Natural killer cell (primary cell): ENCODE results near the gene LAD1. TPM values are rescaled to one million over a fixed set of nuclear protein-coding genes. Genes with fewer than 3 reads are reported as not detected.

Experiments
- ATAC-seq, 3 donors: fragments of 150-1000 bp in 2 of 3; fragments of 200-7000 bp in 1 of 3; cut with Tn5 transposase; 1 replicate in 1 of 3; 2 replicates in 2 of 3; pipeline ENCODE4 v1.10.0; 2021; ENCODE audit warnings: mild to moderate bottlenecking in 2 of 3, moderate library complexity in 2 of 3
- DNase-seq, 2 donors: peaks; one replicate each; pipeline versions ENCODE4 v3.0.0 to v3.0.0-alpha.2; 2013 to 2021; ENCODE audit warnings: mixed read lengths in 1 of 2
- H3K27ac ChIP-seq: one replicate; pipeline ENCODE4 v1.5.1; 2013; ENCODE audit warnings: mild to moderate bottlenecking, low read length
- H3K27me3 ChIP-seq: one replicate; pipeline ENCODE4 v1.6.1; 2013; ENCODE audit warnings: low read length; ENCODE audit not compliant: control insufficient read depth, insufficient read depth
- H3K36me3 ChIP-seq: one replicate; pipeline ENCODE4 v1.6.1; 2013; ENCODE audit warnings: low read length; ENCODE audit not compliant: control insufficient read depth, insufficient read depth
- H3K4me1 ChIP-seq: one replicate; pipeline ENCODE4 v1.6.1; 2013; ENCODE audit warnings: low read length; ENCODE audit not compliant: control insufficient read depth, insufficient read depth
- H3K4me3 ChIP-seq: one replicate; pipeline ENCODE4 v1.5.1; 2013; ENCODE audit warnings: low read length
- H3K9me3 ChIP-seq: one replicate; pipeline ENCODE4 v1.6.1; 2013; ENCODE audit warnings: low read length; ENCODE audit not compliant: control insufficient read depth, insufficient read depth
- H3K27ac Mint-ChIP-seq, 2 donors: one replicate each; pipeline ENCODE4 v1.8.0; 2022; ENCODE audit warnings: mild to moderate bottlenecking in 2 of 2, mixed read lengths in 2 of 2, moderate library complexity in 1 of 2
- H3K27me3 Mint-ChIP-seq, 2 donors: one replicate each; pipeline ENCODE4 v1.8.0; 2022; ENCODE audit warnings: low read depth in 2 of 2, mixed read lengths in 2 of 2
- H3K36me3 Mint-ChIP-seq: one replicate; pipeline ENCODE4 v1.8.0; 2022; ENCODE audit warnings: mixed read lengths
- H3K4me1 Mint-ChIP-seq, 2 donors: one replicate each; pipeline ENCODE4 v1.8.0; 2022; ENCODE audit warnings: mixed read lengths in 2 of 2
- H3K4me3 Mint-ChIP-seq: one replicate; pipeline ENCODE4 v1.8.0; 2022; ENCODE audit warnings: mild to moderate bottlenecking, moderate library complexity, mixed read lengths
- H3K9me3 Mint-ChIP-seq, 2 donors: one replicate each; pipeline ENCODE4 v1.8.0; 2022; ENCODE audit warnings: mixed read lengths in 2 of 2
- WGBS: methylation state at CpG from one replicate; pipeline ENCODE4 v1.1.7; 2013; ENCODE audit warnings: missing lambda C conversion rate; ENCODE audit not compliant: insufficient coverage; 5-methylcytosine and 5-hydroxymethylcytosine counted together
- intact Hi-C: fragments of 100-400 bp; cut with micrococcal nuclease; formaldehyde crosslinking; loops from one replicate; pipeline ENCODE4 v1.14.2; 2022
- total RNA-seq, 4 donors: library from RNA; stranded (reverse); fragments of 120-200 nt in 1 of 4; gene quantifications; one replicate each; pipeline versions ENCODE4 v1.2.3 to v1.2.4, GENCODE V29; 2013 to 2022
- TF ChIP-seq, protein P1 (sequence below): fragments of 200-600 bp; IDR thresholded peaks from one replicate; pipeline ENCODE4 v1.8.0; 2022; ENCODE audit warnings: antibody characterized with exemption

Gene LAD1
- total RNA-seq, 3 donors from 2014 or later (not counting 1 experiment from before 2014, with no cell fraction given): 0.68 TPM; not detected in 2

DNA sequence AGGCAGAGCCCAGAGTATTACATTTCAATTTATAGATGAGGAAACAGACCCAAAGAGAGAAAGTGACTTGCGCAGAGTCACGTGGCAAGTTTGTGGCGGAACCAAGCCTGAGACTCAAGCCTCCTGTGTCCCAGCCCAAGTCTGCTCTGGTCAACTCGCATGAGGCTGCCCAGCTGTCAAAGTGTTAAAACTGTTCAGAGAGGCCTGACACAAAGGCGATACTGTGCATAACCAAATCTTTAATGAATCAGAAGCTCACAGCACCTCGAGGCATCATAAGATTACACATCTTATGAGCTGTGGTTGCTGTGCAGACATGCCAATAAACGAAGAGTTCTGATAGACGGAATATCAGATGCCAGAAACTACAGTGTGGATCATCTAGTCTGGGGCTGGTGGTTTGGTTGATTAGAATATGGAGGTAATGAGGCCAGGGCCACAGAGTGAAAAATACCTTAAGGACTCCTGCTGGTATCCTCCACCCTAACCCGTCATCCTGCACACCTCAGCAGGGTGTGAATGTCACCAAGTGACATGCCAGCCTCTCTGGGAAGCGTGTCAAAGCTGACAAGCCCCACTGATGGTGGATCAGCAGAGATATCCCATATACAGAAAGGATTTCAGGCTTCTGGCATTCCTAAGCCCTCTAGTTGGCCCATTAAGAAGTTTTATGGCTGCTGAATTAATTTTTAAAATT lies 63.8 kb downstream of the LAD1 start:
- no peaks in the 10 kb centered on the region for H3K4me1 Mint-ChIP-seq
- TF ChIP-seq, protein P1, sequence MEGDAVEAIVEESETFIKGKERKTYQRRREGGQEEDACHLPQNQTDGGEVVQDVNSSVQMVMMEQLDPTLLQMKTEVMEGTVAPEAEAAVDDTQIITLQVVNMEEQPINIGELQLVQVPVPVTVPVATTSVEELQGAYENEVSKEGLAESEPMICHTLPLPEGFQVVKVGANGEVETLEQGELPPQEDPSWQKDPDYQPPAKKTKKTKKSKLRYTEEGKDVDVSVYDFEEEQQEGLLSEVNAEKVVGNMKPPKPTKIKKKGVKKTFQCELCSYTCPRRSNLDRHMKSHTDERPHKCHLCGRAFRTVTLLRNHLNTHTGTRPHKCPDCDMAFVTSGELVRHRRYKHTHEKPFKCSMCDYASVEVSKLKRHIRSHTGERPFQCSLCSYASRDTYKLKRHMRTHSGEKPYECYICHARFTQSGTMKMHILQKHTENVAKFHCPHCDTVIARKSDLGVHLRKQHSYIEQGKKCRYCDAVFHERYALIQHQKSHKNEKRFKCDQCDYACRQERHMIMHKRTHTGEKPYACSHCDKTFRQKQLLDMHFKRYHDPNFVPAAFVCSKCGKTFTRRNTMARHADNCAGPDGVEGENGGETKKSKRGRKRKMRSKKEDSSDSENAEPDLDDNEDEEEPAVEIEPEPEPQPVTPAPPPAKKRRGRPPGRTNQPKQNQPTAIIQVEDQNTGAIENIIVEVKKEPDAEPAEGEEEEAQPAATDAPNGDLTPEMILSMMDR: no peak
- no peak for ATAC-seq
- DNase-seq: no peak
- no peak overlapping the region for H3K27ac Mint-ChIP-seq
- intact Hi-C loops: no loop called here
- no peaks in the 10 kb centered on the region for H3K27me3 ChIP-seq
- no peaks in the 10 kb centered on the region for H3K4me1 ChIP-seq
- WGBS: 84% methylated on average over 10 of the region's 10 CpGs
- no peak overlapping the region for H3K4me3 Mint-ChIP-seq
- H3K27ac ChIP-seq: no peak overlapping the region
- no peak overlapping the region for H3K4me3 ChIP-seq
- H3K9me3 Mint-ChIP-seq: no peaks in the 10 kb centered on the region
- H3K27me3 Mint-ChIP-seq: peaks cover 6% of the 10 kb centered on the region in 2 donors
- H3K9me3 ChIP-seq: no peaks in the 10 kb centered on the region
- no peaks in the 10 kb centered on the region for H3K36me3 Mint-ChIP-seq
- no peaks in the 10 kb centered on the region for H3K36me3 ChIP-seq

DNA sequence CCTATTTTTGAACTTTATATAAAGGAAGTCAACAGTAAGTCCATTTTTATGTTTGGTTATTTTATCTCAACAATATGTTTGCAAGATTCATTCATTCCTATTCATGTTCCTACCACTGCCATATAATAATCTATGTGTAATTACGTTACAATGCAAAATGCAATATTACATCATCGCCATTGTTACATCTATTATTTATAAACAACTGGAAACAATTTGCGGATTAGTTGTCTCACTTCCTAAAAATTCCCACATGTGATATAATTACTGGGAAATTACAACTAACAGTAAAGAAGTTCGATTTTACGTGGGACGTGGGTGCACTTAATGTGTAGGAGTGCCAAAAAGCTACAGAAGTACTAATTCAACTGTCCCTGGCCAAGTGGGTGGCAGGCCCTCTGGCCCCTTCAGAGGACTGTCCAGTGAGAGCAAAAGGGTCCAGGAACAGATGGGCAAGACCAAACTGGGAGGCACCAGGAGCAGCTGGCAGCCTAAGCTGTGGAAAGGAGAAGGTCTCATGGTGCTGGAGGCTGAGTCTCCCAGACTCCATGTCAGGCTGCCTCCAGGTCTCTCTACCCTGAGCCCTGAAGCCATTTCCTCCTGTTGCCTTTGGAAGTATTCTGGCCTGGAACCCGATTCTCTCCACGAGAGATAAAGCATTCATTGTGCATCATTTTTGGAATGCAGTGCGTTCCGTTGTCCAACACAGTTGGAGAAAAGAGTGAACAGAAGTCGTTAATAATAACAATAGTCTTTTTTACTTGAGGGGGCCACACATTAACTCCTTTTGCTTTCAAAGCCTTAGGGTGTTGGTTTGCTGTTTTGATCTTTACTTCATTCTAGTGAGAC lies 64.6 kb downstream of the LAD1 start:
- 83% methylated on average over 8 of the region's 11 CpGs for WGBS
- Mint-ChIP-seq H3K36me3 (no peaks in the 10 kb centered on the region), H3K4me1 (no peaks in the 10 kb centered on the region), H3K9me3 (no peaks in the 10 kb centered on the region), H3K4me3 (no peak overlapping the region), H3K27me3 (peaks cover 2 to 3% of the 10 kb centered on the region in 2 donors), H3K27ac (no peak overlapping the region)
- DNase-seq: no peak
- Histone ChIP-seq H3K27ac (no peak overlapping the region), H3K9me3 (no peaks in the 10 kb centered on the region), H3K4me1 (no peaks in the 10 kb centered on the region), H3K36me3 (no peaks in the 10 kb centered on the region), H3K27me3 (no peaks in the 10 kb centered on the region), H3K4me3 (no peak overlapping the region)
- no peak for ATAC-seq
- TF ChIP-seq, protein P1: no peak
- intact Hi-C loops: no loop called here

DNA sequence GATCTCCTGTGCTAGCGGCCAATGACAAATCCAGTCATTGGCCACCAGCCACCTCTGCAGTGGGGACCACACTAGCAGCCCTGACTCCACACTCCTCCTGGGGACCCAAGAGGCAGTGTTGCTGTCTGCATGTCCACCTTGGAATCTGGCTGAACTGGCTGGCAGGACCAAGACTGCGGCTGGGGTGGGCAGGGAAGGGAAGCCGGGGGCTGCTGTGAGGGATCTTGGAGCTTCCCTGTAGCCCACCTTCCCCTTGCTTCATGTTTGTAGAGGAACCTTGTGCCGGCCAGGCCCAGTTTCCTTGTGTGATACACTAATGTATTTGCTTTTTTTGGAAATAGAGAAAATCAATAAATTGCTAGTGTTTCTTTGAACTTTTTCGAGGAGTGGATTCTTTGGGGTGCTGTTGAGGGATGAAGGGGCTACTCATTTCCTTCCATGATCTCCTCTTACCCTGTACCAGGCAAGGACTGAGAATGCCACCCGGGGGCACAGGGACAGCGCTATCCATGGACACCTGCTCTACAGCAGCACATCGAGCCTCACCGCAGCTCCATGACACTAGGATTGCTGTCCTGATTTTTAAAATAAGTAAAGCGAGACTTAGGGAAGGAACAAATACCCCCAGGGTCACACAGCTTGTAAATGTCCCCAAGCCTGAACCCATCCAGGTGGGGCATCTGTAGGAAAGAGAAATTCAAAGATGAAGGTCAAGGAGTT lies 66.3 kb downstream of the LAD1 start:
- 90% methylated on average over 10 of the region's 10 CpGs for WGBS
- intact Hi-C loops: no loop called here
- H3K27ac ChIP-seq: no peak overlapping the region
- no peaks in the 10 kb centered on the region for H3K4me1 Mint-ChIP-seq
- H3K27me3 Mint-ChIP-seq: no peaks in the 10 kb centered on the region
- no peaks in the 10 kb centered on the region for H3K9me3 ChIP-seq
- H3K36me3 ChIP-seq: no peaks in the 10 kb centered on the region
- no peak overlapping the region for H3K4me3 ChIP-seq
- no peaks in the 10 kb centered on the region for H3K4me1 ChIP-seq
- TF ChIP-seq, protein P1: no peak
- no peak overlapping the region for H3K27ac Mint-ChIP-seq
- no peak overlapping the region for H3K4me3 Mint-ChIP-seq
- no peak for ATAC-seq
- DNase-seq: no peak
- no peaks in the 10 kb centered on the region for H3K36me3 Mint-ChIP-seq
- H3K9me3 Mint-ChIP-seq: no peaks in the 10 kb centered on the region
- H3K27me3 ChIP-seq: no peaks in the 10 kb centered on the region
